ENCODE measurements around the gene TMEM271. TPM values are rescaled to one million over a fixed set of nuclear protein-coding genes. Genes with fewer than 3 reads are reported as not detected.

TMEM271 gene
- total and polyA plus RNA-seq, 2 donors (not counting 3 experiments of a cell fraction or from before 2014, with no cell fraction given), result not detected

GRCh38 chr4:525660-526059 is 50.4 kb downstream of the TMEM271 start:
- Histone ChIP-seq H4K20me1 (replicated peaks; ENCODE audit: control insufficient read depth, extremely low read depth, insufficient read depth, low read length) (no peaks in the 10 kb centered on the region), H3K79me2 (ENCODE audit: control insufficient read depth, insufficient read depth, low read length) (no peaks in the 10 kb centered on the region), H2AFZ (ENCODE audit: low read depth, low read length) (no peak overlapping the region), H3K4me3 (replicated peaks in 1 of 3; ENCODE audit: insufficient read depth in 1 of 3, low read depth in 1 of 3, low read length in 3 of 3) (no peak overlapping the region), H3K9me3 (replicated peaks; ENCODE audit: control insufficient read depth, insufficient read depth, low read length) (no peaks in the 10 kb centered on the region), H3K9me1 (replicated peaks; ENCODE audit: control insufficient read depth, extremely low read depth, insufficient read depth, low read length) (no peaks in the 10 kb centered on the region), H3K4me2 (ENCODE audit: insufficient read depth, low read length) (no peak overlapping the region), H3K27me3 (ENCODE audit: control insufficient read depth in 2 of 2, insufficient read depth in 2 of 2, low read length in 2 of 2) (no peaks in the 10 kb centered on the region), H3K4me1 (ENCODE audit: control insufficient read depth, extremely low read depth, insufficient read depth, low read length) (no peaks in the 10 kb centered on the region), H3K27ac (ENCODE audit: insufficient read depth, low read depth, low read length) (no peak overlapping the region), H3K36me3 (ENCODE audit: control insufficient read depth in 2 of 2, extremely low read depth in 1 of 2, insufficient read depth in 2 of 2, low read length in 2 of 2) (peaks cover 2 to 25% of the 10 kb centered on the region in 2 experiments), H3K9ac (replicated peaks; ENCODE audit: extremely low read depth, insufficient read depth, low read length) (no peak overlapping the region)
- POLR2A ChIA-PET, result no interaction called here
- DNase-seq (ENCODE audit: low read depth, low spot score) (no peak), FAIRE-seq (no peak)
- no peak for TF ChIP-seq EZH2 (IDR thresholded peaks at IDR 0.05; ENCODE audit: borderline replicate concordance, low read depth, low read length, severe bottlenecking)
- no TSS peak for BruUV-seq (replicated peaks)
- intact Hi-C loops (cut with micrococcal nuclease), result no loop called here
- CTCF ChIA-PET, result no interaction called here
- dilution Hi-C loops (cut with MboI; ENCODE audit: extremely low pct_ligation_motif_present, low sequenced_read_pairs), result no loop called here

- Histone ChIP-seq H3K79me2 (ENCODE audit: control insufficient read depth, insufficient read depth, low read length) (no peaks in the 10 kb centered on the region), H3K9me3 (replicated peaks; ENCODE audit: control insufficient read depth, insufficient read depth, low read length) (no peaks in the 10 kb centered on the region), H3K4me2 (ENCODE audit: insufficient read depth, low read length) (no peak overlapping the region), H3K36me3 (ENCODE audit: control insufficient read depth in 2 of 2, extremely low read depth in 1 of 2, insufficient read depth in 2 of 2, low read length in 2 of 2) (peaks cover 2 to 22% of the 10 kb centered on the region in 2 experiments), H3K9ac (replicated peaks; ENCODE audit: extremely low read depth, insufficient read depth, low read length) (no peak overlapping the region), H3K27me3 (ENCODE audit: control insufficient read depth in 2 of 2, insufficient read depth in 2 of 2, low read length in 2 of 2) (no peaks in the 10 kb centered on the region), H2AFZ (ENCODE audit: low read depth, low read length) (no peak overlapping the region), H3K27ac (ENCODE audit: insufficient read depth, low read depth, low read length) (no peak overlapping the region), H4K20me1 (replicated peaks; ENCODE audit: control insufficient read depth, extremely low read depth, insufficient read depth, low read length) (no peaks in the 10 kb centered on the region), H3K4me1 (ENCODE audit: control insufficient read depth, extremely low read depth, insufficient read depth, low read length) (no peaks in the 10 kb centered on the region), H3K9me1 (replicated peaks; ENCODE audit: control insufficient read depth, extremely low read depth, insufficient read depth, low read length) (no peaks in the 10 kb centered on the region), H3K4me3 (replicated peaks in 1 of 3; ENCODE audit: insufficient read depth in 1 of 3, low read depth in 1 of 3, low read length in 3 of 3) (no peak overlapping the region)
- intact Hi-C loops (cut with micrococcal nuclease), result no loop called here
- DNase-seq (ENCODE audit: low read depth, low spot score) (no peak), FAIRE-seq (no peak)
- dilution Hi-C loops (cut with MboI; ENCODE audit: extremely low pct_ligation_motif_present, low sequenced_read_pairs), result no loop called here
- CTCF ChIA-PET, result no interaction called here
- POLR2A ChIA-PET, result no interaction called here
- TF ChIP-seq GATA2 (IDR thresholded peaks at IDR 0.05; ENCODE audit: insufficient read depth, insufficient read length, low read depth, low read length), result no peak
- no peak for TF ChIP-seq JUN (IDR thresholded peaks at IDR 0.05; ENCODE audit: borderline replicate concordance, insufficient read depth, insufficient read length, low read depth)
- no peak for TF ChIP-seq EZH2 (IDR thresholded peaks at IDR 0.05; ENCODE audit: borderline replicate concordance, low read depth, low read length, severe bottlenecking)
- no TSS peak for BruUV-seq (replicated peaks)
These were observed 51.9 kb downstream of the TMEM271 start for GRCh38 chr4:524196-524595.

Other genes starting within 250 kb of the TMEM271 start
- 9.8 and 11.4 TPM in 2 replicates for gene ZNF141, start 238.5 kb downstream of the TMEM271 start, total RNA-seq
- 2.0 and 2.2 TPM in 2 replicates for gene ZNF141, start 238.5 kb downstream of the TMEM271 start, polyA plus RNA-seq
- 21.3 and 21.7 TPM in 2 replicates for gene ZNF721, start 77.1 kb downstream of the TMEM271 start, total RNA-seq
- 4.0 and 5.5 TPM in 2 replicates for gene ZNF721, start 77.1 kb downstream of the TMEM271 start, polyA plus RNA-seq
- gene PIGG, start 77.1 kb downstream of the TMEM271 start, total RNA-seq, result 59.0 and 59.1 TPM in 2 replicates
- gene PIGG, start 77.1 kb downstream of the TMEM271 start, polyA plus RNA-seq, result 62.2 and 64.7 TPM in 2 replicates
- gene PDE6B, start 49.3 kb upstream of the TMEM271 start, total RNA-seq, result 0.85 and 1.8 TPM in 2 replicates
- 0.77 and 0.78 TPM in 2 replicates for gene PDE6B, start 49.3 kb upstream of the TMEM271 start, polyA plus RNA-seq
- 303 and 310 TPM in 2 replicates for gene ATP5ME, start 98.0 kb upstream of the TMEM271 start, total RNA-seq
- 244 and 304 TPM in 2 replicates for gene ATP5ME, start 98.0 kb upstream of the TMEM271 start, polyA plus RNA-seq
- 13.4 and 15.5 TPM in 2 replicates for gene MYL5, start 98.2 kb upstream of the TMEM271 start, total RNA-seq
- gene MYL5, start 98.2 kb upstream of the TMEM271 start, polyA plus RNA-seq, result 12.3 and 14.2 TPM in 2 replicates
- 5.0 and 11.5 TPM in 2 replicates for gene SLC49A3, start 112.9 kb upstream of the TMEM271 start, total RNA-seq
- gene SLC49A3, start 112.9 kb upstream of the TMEM271 start, polyA plus RNA-seq, result 4.2 and 4.6 TPM in 2 replicates
- 69.2 and 70.2 TPM in 2 replicates for gene PCGF3, start 129.5 kb upstream of the TMEM271 start, total RNA-seq
- 91.8 and 95.3 TPM in 2 replicates for gene PCGF3, start 129.5 kb upstream of the TMEM271 start, polyA plus RNA-seq
- gene CPLX1, start 249.8 kb upstream of the TMEM271 start, total RNA-seq, result 1.3 and 1.8 TPM in 2 replicates
- gene CPLX1, start 249.8 kb upstream of the TMEM271 start, polyA plus RNA-seq, result 1.0 and 1.4 TPM in 2 replicates

Data from endothelial cell of umbilical vein (primary cell).